ENCODE data around the gene GALNS. TPM values are rescaled to one million over a fixed set of nuclear protein-coding genes. Genes with fewer than 3 reads are reported as not detected.

GALNS gene
- total and polyA plus RNA-seq, 2 donors (not counting 3 experiments of a cell fraction or from before 2014, with no cell fraction given): 21.8 to 40.2 TPM

DNA sequence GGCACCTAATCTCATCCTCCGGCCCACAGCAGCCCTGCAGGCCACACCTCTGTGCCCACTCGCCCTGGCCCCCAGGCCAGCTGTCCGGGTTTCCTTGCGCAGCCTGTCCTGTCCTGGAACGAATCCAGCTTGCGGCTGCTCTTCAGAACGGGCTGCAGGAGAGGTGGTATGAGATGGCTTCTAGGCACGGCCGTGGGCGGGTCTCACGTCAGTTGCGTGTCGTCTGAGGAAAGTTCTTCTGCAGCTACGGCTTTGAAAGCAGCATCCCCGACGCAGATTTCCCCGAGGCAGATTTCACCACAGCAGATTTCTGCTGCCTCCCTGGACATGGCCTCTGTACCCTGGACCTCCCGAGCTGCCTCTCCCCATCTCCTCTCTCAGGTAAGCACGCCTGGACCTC is 18.2 kb downstream of the GALNS start:
- no peaks in the 10 kb centered on the region for H3K9me3 ChIP-seq (replicated peaks; ENCODE audit: control insufficient read depth, insufficient read depth, low read length)
- no peak overlapping the region for H3K27ac ChIP-seq (ENCODE audit: insufficient read depth, low read depth, low read length)
- ChIA-PET POLR2A (no interaction called here), CTCF (no interaction called here)
- H3K4me3 ChIP-seq (replicated peaks in 1 of 3; ENCODE audit: insufficient read depth in 1 of 3, low read depth in 1 of 3, low read length in 3 of 3): no peak overlapping the region
- FAIRE-seq (no peak), DNase-seq (ENCODE audit: low read depth, low spot score) (no peak)
- dilution Hi-C loops (cut with MboI; ENCODE audit: extremely low pct_ligation_motif_present, low sequenced_read_pairs): no loop called here
- H3K79me2 ChIP-seq (ENCODE audit: control insufficient read depth, insufficient read depth, low read length): no peaks in the 10 kb centered on the region
- H3K9me1 ChIP-seq (replicated peaks; ENCODE audit: control insufficient read depth, extremely low read depth, insufficient read depth, low read length): no peaks in the 10 kb centered on the region
- H2AFZ ChIP-seq (ENCODE audit: low read depth, low read length): no peak overlapping the region
- H3K4me2 ChIP-seq (ENCODE audit: insufficient read depth, low read length): no peak overlapping the region
- H4K20me1 ChIP-seq (replicated peaks; ENCODE audit: control insufficient read depth, extremely low read depth, insufficient read depth, low read length): no peaks in the 10 kb centered on the region
- TF ChIP-seq POLR2AphosphoS5 (IDR thresholded peaks at IDR 0.05; ENCODE audit: insufficient read depth, low read depth, low read length) (no peak), EZH2 (IDR thresholded peaks at IDR 0.05; ENCODE audit: borderline replicate concordance, low read depth, low read length, severe bottlenecking) (no peak), CTCF (IDR thresholded peaks at IDR 0.05; ENCODE audit: extremely low read depth in 1 of 2, insufficient read depth in 1 of 2, low read depth in 1 of 2, low read length in 2 of 2) (no peak), JUN (IDR thresholded peaks at IDR 0.05; ENCODE audit: borderline replicate concordance, insufficient read depth, insufficient read length, low read depth) (no peak), POLR2A (IDR thresholded peaks at IDR 0.05; ENCODE audit: low read depth, low read length) (no peak)
- no peaks in the 10 kb centered on the region for H3K27me3 ChIP-seq (ENCODE audit: control insufficient read depth in 2 of 2, insufficient read depth in 2 of 2, low read length in 2 of 2)
- H3K4me1 ChIP-seq (ENCODE audit: control insufficient read depth, extremely low read depth, insufficient read depth, low read length): no peaks in the 10 kb centered on the region
- no peak overlapping the region for H3K9ac ChIP-seq (replicated peaks; ENCODE audit: extremely low read depth, insufficient read depth, low read length)
- peaks cover 0 to 13% of the 10 kb centered on the region in 2 experiments for H3K36me3 ChIP-seq (ENCODE audit: control insufficient read depth in 2 of 2, extremely low read depth in 1 of 2, insufficient read depth in 2 of 2, low read length in 2 of 2)
- BruUV-seq (replicated peaks): no TSS peak
- intact Hi-C loops (cut with micrococcal nuclease): no loop called here

- BruUV-seq (replicated peaks): no TSS peak
- no peak for FAIRE-seq
- ChIA-PET POLR2A (no interaction called here), CTCF (no interaction called here)
- Histone ChIP-seq H2AFZ (ENCODE audit: low read depth, low read length) (no peak overlapping the region), H4K20me1 (replicated peaks; ENCODE audit: control insufficient read depth, extremely low read depth, insufficient read depth, low read length) (no peaks in the 10 kb centered on the region), H3K4me1 (ENCODE audit: control insufficient read depth, extremely low read depth, insufficient read depth, low read length) (no peaks in the 10 kb centered on the region), H3K9me3 (replicated peaks; ENCODE audit: control insufficient read depth, insufficient read depth, low read length) (no peaks in the 10 kb centered on the region), H3K79me2 (ENCODE audit: control insufficient read depth, insufficient read depth, low read length) (no peaks in the 10 kb centered on the region), H3K27ac (ENCODE audit: insufficient read depth, low read depth, low read length) (no peak overlapping the region), H3K4me2 (ENCODE audit: insufficient read depth, low read length) (no peak overlapping the region), H3K27me3 (ENCODE audit: control insufficient read depth in 2 of 2, insufficient read depth in 2 of 2, low read length in 2 of 2) (no peaks in the 10 kb centered on the region), H3K9me1 (replicated peaks; ENCODE audit: control insufficient read depth, extremely low read depth, insufficient read depth, low read length) (no peaks in the 10 kb centered on the region), H3K9ac (replicated peaks; ENCODE audit: extremely low read depth, insufficient read depth, low read length) (no peak overlapping the region), H3K4me3 (replicated peaks in 1 of 3; ENCODE audit: insufficient read depth in 1 of 3, low read depth in 1 of 3, low read length in 3 of 3) (no peak overlapping the region), H3K36me3 (ENCODE audit: control insufficient read depth in 2 of 2, extremely low read depth in 1 of 2, insufficient read depth in 2 of 2, low read length in 2 of 2) (peaks cover 0 to 13% of the 10 kb centered on the region in 2 experiments)
- dilution Hi-C loops (cut with MboI; ENCODE audit: extremely low pct_ligation_motif_present, low sequenced_read_pairs): no loop called here
- no peak for TF ChIP-seq CTCF (IDR thresholded peaks at IDR 0.05; ENCODE audit: extremely low read depth in 1 of 2, insufficient read depth in 1 of 2, low read depth in 1 of 2, low read length in 2 of 2)
- TF ChIP-seq POLR2AphosphoS5 (IDR thresholded peaks at IDR 0.05; ENCODE audit: insufficient read depth, low read depth, low read length): no peak
- no peak for TF ChIP-seq FOS (IDR thresholded peaks at IDR 0.05; ENCODE audit: borderline replicate concordance, insufficient read depth, low read length)
- no peak for TF ChIP-seq EZH2 (IDR thresholded peaks at IDR 0.05; ENCODE audit: borderline replicate concordance, low read depth, low read length, severe bottlenecking)
- TF ChIP-seq MYC (IDR thresholded peaks at IDR 0.05; ENCODE audit: low read depth, low read length): no peak
- TF ChIP-seq GATA2 (IDR thresholded peaks at IDR 0.05; ENCODE audit: insufficient read depth, insufficient read length, low read depth, low read length): no peak
- TF ChIP-seq, protein P1, sequence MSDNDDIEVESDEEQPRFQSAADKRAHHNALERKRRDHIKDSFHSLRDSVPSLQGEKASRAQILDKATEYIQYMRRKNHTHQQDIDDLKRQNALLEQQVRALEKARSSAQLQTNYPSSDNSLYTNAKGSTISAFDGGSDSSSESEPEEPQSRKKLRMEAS (IDR thresholded peaks at IDR 0.05; ENCODE audit: insufficient read depth, insufficient read length): no peak
- DNase-seq (ENCODE audit: low read depth, low spot score): no peak
- intact Hi-C loops (cut with micrococcal nuclease): no loop called here
Observed at GRCh38 chr16:88837806-88838205, 18.9 kb downstream of the GALNS start.
